Astrocyte of the cerebellum (primary cell): ENCODE results near the gene NTM.
"Not testable (repeated sequence)": the region's sequence is repeated elsewhere in the genome, so short reads cannot be mapped to it uniquely, and the experiment has no call there.

Experiments used
- DNase-seq: peaks from one replicate; pipeline ENCODE4 v3.0.0-alpha.2; 2011; ENCODE audit warnings: low read depth
- H3K4me3 ChIP-seq: 2 replicates; pipeline ENCODE4 v1.5.1; 2011; ENCODE audit warnings: mild to moderate bottlenecking, low read depth, low read length, moderate library complexity
- in situ Hi-C: cut with HindIII; loops from 2 replicates; pipeline ENCODE4 v1.10.0; 2017; ENCODE audit warnings: low sequenced_read_pairs
- TF ChIP-seq, protein P1 (sequence below): IDR thresholded peaks from 2 replicates; pipeline ENCODE4 v1.5.1; 2012; ENCODE audit warnings: low read length, low read depth, moderate library complexity, mild to moderate bottlenecking; ENCODE audit errors: missing control alignments

The NTM gene

DNA sequence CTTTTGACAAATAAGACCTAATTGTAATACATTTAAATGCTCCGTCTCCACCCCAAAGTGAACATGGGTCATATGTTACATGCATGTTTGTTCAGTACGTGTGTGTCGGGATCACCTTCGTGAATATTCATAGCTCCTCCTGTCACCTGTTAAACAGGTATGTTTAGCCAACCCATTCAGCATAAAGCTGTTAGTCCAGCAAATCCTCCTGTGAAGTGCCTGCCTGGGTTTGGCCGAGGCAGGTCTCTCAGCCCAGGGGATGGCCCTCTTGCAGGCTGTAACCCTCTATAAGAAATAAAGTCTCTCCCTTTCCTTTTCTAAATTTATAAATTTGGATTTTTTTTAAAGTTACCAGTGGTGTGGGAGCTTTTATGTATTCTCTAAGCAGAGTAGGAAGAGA is 38.9 kb upstream of the NTM start:
- no peak overlapping the region for H3K4me3 ChIP-seq
- in situ Hi-C loops = no loop called here

DNA sequence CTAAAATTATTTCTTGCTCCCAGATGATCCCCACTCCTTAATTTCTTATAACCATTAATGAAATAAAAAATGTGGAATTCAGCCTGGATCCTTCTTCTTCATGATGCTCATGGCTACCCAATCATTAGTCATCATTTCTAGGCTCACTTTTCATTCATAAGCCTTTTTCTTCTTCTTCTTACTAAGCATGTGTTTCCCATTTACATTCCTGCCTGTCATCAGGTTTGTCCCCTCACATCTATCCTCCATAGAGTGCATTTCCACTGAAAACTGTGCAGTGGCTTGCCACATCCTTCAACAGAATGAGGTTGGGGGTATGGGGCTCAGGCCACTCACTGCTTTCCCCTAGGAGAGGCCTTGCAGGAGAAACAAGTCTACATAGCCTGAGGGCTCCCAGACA is 35.8 kb upstream of the NTM start:
- H3K4me3 ChIP-seq = no peak overlapping the region
- in situ Hi-C loops = no loop called here
- DNase-seq = no peak
- TF ChIP-seq, protein P1, sequence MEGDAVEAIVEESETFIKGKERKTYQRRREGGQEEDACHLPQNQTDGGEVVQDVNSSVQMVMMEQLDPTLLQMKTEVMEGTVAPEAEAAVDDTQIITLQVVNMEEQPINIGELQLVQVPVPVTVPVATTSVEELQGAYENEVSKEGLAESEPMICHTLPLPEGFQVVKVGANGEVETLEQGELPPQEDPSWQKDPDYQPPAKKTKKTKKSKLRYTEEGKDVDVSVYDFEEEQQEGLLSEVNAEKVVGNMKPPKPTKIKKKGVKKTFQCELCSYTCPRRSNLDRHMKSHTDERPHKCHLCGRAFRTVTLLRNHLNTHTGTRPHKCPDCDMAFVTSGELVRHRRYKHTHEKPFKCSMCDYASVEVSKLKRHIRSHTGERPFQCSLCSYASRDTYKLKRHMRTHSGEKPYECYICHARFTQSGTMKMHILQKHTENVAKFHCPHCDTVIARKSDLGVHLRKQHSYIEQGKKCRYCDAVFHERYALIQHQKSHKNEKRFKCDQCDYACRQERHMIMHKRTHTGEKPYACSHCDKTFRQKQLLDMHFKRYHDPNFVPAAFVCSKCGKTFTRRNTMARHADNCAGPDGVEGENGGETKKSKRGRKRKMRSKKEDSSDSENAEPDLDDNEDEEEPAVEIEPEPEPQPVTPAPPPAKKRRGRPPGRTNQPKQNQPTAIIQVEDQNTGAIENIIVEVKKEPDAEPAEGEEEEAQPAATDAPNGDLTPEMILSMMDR = no peak

More for the DNA sequence above, 38.9 kb upstream of the NTM start:
- DNase-seq = no peak
- TF ChIP-seq, protein P1 = no peak

DNA sequence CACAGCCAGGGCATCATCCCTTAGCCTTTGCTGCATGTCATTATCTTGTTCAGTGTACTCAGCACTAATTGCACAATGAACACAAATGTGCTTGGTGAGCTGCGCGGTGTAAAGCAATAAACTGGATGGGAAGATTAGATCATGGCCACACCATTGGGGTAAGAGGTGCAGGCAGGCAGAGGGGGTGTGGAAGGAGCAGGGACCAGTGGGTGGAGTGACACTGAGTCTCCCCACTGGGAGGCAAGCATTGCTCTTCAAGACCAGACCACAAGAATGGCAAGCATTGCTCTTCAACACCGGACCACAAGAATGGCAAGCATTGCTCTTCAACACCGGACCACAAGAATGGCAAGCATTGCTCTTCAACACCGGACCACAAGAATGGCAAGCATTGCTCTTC is 28.5 kb upstream of the NTM start:
- peak; percentile 77 for DNase-seq
- in situ Hi-C loops, H3K4me3 ChIP-seq: not testable (repeated sequence)

DNA sequence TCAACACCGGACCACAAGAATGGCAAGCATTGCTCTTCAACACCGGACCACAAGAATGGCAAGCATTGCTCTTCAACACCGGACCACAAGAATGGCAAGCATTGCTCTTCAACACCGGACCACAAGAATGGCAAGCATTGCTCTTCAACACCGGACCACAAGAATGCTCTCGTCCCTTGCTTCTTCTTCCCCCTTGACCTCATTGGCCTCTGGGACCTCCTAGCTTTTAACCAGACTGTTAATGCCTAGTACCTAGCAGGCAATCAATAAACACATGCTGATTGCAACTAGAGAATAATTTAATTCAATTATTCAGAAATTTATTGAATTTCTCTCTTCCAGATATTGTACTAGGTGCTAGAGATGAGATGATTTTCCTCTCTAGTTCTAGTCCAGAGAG is 28.0 kb upstream of the NTM start:
- H3K4me3 ChIP-seq, in situ Hi-C loops, DNase-seq: not testable (repeated sequence)

DNA sequence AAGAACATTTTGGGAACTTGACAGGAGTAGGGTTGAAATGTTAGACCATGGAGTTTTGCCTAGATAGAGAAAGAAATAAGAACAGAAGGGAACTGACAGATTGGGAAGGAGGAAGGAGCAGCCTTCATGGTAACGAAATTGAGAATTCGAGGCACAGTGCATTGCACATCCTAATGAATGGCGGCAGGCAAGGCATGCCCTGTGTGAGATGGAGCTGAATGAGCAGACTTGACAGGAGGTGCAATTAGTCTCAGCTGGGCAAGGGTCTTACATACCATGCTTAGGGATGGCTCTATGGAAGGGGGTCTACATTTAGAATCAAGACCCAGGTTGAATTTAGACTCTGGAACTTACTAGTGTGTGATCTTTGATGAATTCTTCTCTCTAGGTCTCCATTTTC is 25.0 kb upstream of the NTM start:
- no peak overlapping the region for H3K4me3 ChIP-seq
- in situ Hi-C loops = no loop called here
- TF ChIP-seq, protein P1 = no peak
- DNase-seq = no peak

DNA sequence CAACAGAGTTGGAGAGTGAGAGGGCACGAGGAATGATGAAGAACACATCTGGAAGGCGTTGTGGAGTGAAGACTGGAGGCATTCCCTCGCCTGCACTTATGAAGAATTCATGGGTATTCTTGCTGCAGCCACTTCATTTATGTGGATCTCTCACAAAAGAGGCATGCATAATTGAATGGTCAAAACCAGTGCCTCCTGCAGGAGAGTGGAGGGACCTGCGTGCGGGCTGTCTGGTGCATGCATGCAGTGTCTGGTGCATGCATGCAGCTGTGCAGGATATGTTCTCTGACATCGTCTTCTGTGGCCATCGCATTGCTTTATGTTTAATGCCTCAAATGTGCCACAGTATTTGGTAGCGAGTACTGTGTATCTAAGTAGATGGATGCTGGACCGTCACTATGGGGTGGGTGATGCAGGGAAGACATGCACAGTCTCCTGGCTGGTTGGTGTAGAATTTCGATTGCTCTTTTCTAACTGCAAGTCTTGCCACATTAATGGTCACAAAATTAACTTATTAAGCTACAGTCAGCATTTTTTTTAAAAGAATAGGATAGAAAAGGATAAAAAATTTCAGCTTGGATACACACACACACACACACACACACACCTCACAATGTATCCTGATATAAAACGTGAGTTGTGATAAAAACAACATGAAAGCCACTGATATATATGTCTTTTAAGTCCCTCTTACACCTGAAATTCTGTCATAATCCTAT is 20.9 kb upstream of the NTM start:
- no peak for DNase-seq
- TF ChIP-seq, protein P1 = no peak
- in situ Hi-C loops = no loop called here
- H3K4me3 ChIP-seq = no peak overlapping the region

DNA sequence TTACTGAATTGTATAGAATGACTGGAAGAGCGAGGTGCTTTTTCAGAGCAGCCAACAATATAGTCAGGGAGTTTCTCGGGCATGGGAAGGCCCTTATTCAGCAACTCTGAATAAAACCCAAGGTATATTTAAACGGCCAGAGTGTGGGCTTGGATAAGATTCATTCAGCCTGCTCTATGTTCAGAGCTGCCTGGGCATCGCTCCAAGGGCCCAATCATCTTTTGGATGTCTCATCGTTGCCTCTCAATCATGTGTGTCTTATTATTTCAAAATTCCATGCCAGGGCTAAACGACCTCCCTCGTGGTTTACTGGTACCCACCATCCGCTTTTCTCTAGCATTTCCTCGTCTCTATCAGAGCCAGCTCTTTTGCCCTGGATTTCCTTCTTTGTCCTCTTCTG is 19.5 kb upstream of the NTM start:
- no peak for DNase-seq
- no peak overlapping the region for H3K4me3 ChIP-seq
- TF ChIP-seq, protein P1 = no peak
- in situ Hi-C loops = no loop called here

DNA sequence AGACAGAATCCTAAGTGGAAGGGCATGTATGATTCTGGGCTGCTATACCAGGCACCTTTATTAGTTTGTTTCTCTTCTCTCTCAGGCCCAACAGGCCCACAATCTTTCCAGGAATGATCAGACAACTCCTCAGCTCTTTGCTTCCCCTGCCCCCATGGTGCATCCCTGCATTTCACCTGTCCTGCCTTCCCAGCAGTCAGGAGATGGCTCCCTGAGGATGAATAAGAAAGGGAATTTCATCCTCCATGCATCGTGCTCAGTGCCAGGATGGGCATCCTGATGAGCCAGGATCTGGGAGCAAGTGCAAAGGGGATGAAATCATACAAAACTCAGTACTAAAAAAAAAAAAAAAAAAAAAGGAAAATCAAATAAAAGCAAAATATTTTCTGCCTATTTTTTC is 18.6 kb upstream of the NTM start:
- in situ Hi-C loops = no loop called here
- no peak overlapping the region for H3K4me3 ChIP-seq
- TF ChIP-seq, protein P1 = no peak
- no peak for DNase-seq
